ENCODE results near the gene CLIP2.
"Not testable (repeated sequence)": the region's sequence is repeated elsewhere in the genome, so short reads cannot be mapped to it uniquely, and the experiment has no call there.

Gene CLIP2

GRCh38 chr7:74338366-74339108, 49.3 kb downstream of the CLIP2 start:
- DNase-seq: no peak

- DNase-seq: not testable (repeated sequence)
Measured at GRCh38 chr7:74339648-74340047, 50.4 kb downstream of the CLIP2 start.

DNA sequence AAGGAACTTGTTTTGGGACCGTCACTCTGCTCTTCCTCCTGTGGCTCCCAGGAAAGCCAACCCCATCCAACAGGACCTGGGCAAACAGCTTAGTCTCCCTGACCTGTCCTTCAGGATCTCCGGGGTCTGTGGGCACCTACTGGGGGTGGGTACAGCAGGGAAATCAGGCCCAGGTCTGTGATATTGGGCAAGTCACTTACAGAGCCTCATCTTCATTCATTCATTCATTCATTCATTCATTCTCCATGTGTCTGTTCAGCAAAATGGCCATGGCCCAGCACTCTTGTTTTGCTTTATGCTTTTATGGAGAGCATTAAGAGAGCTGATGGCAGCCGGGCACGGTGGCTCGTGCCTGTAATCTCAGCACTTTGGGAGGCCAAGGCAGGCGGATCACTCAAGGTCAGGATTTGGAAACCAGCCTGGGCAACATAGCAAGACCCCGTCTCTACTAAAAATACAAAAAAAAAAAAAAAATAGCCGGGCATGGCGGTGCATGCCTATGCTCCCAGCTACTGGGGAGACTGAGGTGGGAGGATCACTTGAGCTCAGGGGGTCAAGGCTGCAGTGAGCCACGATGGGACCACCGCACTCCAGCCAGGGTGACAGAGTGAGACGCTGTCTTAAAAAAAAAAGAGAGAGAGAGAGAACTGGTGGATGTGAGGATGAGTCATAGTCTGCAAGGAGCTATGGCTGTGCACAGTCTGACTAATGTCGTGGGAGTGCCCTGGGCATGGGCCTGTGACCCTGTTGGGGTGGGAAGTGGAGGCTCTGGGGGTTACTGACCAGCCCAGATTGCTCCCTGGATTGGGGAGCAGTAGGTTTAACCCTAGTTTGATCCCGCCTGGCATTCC, 54.3 kb downstream of the CLIP2 start:
- no peak for DNase-seq

DNA sequence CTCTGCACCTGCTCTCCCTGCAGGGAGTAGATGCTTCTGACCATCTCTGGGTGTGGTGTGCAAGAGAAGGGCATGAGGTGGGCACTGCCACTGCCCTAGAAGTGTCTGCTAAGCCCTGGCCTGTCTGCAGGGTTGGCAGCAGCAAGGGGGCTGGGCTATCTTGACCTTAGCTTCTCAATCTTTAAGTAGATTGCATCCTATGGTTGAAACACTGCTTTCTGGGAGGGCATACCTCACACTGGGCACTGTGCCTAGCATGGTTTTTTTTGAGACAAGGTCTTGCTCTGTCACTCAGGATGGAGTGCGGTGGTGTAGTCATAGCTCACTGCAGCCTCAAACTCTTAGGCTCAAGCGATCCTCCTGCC, 54.9 kb downstream of the CLIP2 start:
- no peak for DNase-seq

DNA sequence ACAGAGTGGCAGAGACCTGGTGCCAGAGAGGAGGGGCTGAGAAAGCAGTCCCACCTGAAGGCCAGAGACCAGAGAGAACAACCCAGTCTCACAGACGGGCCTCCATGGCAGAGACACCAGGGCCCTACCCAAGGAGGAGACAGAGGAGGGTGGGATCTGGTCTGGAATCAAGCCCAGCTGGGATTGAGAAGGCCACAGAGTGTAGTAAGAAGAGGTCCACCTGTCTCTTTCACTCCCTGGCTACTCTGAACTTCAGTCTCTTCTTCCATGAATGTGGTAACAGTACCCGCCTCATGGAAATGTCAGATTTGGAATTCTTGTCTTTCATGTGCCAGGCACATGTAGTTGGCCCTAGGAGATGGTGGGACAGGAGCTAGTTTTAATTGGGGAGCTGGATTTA, 55.6 kb downstream of the CLIP2 start:
- DNase-seq: no peak

GRCh38 chr7:74345970-74346369, 56.8 kb downstream of the CLIP2 start:
- DNase-seq: no peak

DNA sequence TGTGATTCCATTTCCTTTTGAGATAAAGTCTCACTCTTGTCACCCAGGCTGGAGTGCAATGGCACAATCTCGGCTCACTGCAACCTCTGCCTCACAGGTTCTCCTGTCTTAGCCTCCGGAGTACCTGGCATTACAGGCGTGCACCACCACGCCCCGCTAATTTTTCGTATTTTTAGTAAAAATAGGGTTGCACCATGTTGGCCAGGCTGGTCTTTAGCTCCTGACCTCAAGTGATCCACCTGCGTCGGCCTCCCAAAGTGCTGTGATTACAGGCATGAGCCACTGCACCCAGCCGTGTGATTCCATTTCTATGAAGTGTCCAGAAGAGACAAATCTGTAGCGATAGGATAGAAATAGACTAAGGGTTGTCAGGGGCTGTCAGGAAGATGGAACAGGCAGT, 60.4 kb downstream of the CLIP2 start:
- DNase-seq: no peak

GRCh38 chr7:74350751-74351150, 61.5 kb downstream of the CLIP2 start:
- DNase-seq: no peak

- DNase-seq: no peak
Measured at GRCh38 chr7:74351836-74352235, 62.6 kb downstream of the CLIP2 start.

- not testable (repeated sequence) for DNase-seq
Measured at GRCh38 chr7:74352551-74353138, 63.4 kb downstream of the CLIP2 start.

DNA sequence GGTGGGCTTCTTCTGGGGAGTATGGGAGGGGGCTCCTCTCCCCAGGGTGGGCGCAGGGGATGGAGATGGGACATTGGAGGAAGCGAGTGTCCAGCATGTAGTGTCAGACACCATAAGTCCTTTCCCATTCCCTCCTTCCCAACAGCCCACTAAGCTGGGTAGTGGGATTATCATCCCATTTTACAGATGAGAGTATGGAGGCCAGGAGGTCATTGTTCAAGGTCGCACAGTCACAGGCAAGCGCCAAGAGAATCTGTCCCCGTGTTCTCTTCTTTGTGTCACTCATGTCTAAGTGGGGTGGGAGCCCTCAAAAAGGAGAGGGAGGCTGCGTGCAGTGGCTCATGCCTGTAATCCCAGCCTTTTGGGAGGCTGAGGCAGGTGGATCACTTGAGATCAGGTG, 64.8 kb downstream of the CLIP2 start:
- no peak for DNase-seq

- DNase-seq: no peak
Measured at GRCh38 chr7:74355091-74355490, 65.9 kb downstream of the CLIP2 start.

DNA sequence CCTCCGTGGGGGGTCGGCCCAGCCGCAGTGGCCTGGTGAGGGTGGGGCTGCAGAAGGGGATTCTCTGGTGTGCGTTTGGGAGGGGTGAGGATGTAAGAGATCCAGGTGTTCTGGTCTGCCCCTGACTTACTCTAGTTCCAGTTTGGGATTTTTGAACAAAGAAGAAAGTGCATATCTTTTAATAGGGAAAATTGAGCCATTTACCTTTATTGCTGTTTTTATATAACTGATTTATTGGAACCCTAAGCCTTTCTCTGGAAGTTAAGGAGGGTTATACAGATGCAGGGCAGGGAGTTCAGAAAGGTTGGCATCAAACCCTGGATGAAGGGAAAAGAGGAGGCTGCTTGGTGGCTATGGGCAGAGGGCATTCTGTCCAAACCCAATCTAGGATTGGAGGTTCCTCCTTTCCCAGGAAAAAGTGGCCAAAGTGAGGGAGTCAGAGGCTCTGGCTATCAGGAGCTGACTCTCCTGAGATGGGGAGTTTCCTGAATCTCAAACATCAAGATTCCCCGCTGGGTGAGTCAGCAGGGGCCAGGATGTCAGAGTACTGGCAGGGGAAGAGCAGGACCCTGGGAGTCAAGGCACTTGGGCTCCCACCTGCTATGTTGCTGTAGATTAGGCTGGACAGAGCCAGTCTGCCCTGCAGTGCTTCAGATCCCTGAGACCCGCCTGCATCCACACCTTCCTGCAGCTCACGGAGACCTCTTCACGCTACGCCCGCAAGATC, 67.5 kb downstream of the CLIP2 start:
- no peak for DNase-seq

DNA sequence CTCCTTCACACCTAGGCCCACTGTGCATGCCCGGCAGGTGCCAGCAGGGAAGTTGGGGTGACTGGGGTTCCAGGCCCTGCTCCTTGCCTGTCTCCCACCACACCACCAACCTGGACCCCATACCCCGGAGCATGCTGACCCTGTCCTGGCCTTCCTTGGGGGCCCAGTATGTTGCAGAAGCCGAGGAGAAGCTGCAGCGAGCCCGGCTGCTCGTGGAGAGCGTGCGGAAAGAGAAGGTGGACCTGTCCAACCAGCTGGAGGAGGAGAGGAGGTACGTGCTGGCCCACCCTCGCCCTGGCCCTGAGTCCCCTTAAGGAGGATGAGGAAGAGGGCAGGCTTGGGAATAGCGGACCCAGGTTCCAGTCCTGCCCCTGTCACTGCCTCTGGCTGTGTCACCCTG, 70.8 kb downstream of the CLIP2 start:
- DNase-seq: no peak

GRCh38 chr7:74362266-74362665, 73.1 kb downstream of the CLIP2 start:
- DNase-seq: no peak

DNA sequence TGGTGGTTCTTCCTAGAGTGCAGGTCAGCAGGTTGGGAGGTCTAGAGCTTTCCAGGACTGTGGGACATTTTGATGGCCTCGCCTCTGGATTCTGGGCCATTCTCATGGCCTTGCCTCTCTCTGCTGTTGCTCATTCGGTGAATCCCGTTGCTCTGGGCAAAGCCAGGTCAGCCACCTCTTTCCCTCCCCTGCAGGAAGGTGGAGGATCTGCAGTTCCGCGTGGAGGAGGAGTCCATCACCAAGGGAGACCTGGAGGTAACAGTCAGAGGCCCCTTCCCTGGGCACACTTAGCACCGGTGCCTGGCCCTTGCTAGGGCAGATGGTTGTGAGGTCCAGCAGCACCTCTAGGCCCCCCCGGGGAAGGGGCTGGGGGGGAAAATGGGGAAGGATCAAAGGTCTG, 74.9 kb downstream of the CLIP2 start:
- DNase-seq: no peak

GRCh38 chr7:74365322-74366022, 76.3 kb downstream of the CLIP2 start:
- DNase-seq: no peak

GRCh38 chr7:74371381-74372341, 82.5 kb downstream of the CLIP2 start:
- no peak for DNase-seq

DNA sequence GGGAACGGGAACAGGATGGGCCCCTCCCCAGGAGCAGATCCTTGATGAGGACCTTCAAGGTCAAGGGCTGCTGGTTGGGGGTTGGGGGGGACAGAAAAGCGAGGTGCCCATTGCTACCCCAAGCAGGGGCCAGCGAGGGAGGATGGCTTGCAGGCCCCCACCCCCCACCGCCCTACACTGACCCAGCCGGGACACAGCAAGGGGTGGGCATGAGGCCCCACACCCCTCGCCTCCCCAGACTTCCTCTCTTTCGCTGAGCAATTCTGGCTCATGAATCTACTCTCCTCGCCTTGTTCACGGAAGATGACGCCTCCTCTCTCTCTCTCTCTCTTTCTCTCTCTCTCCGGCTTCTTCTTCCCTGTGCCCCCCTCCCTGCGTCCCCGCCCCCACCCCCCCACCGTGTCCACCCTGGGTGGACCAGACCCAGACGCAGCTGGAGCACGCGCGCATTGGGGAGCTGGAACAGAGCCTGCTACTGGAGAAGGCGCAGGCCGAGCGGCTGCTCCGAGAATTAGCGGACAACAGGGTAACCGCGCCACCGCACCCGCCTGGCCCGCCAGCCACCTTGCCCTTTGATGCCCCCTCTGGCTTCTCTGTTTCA, 83.4 kb downstream of the CLIP2 start:
- DNase-seq: no peak

GRCh38 chr7:74373536-74373935, 84.3 kb downstream of the CLIP2 start:
- no peak for DNase-seq

- DNase-seq: no peak
Measured at GRCh38 chr7:74375726-74376220, 86.6 kb downstream of the CLIP2 start.
